ENCODE measurements around the gene ABI2. TPM values are rescaled to one million over a fixed set of nuclear protein-coding genes. Genes with fewer than 3 reads are reported as not detected.

ABI2 gene
- total RNA-seq, 3 donors from 2014 or later (not counting 1 experiment from before 2014, with no cell fraction given), result 20.7 to 23.6 (median 21.0) TPM

GRCh38 chr2:203310688-203311436 is 17.3 kb upstream of the ABI2 start:
- no peaks in the 10 kb centered on the region for H3K9me3 Mint-ChIP-seq
- H3K27me3 ChIP-seq (ENCODE audit: control insufficient read depth, insufficient read depth, low read length), result no peaks in the 10 kb centered on the region
- no peak overlapping the region for H3K27ac ChIP-seq (ENCODE audit: low read length)
- H3K27ac Mint-ChIP-seq, result no peak overlapping the region
- H3K36me3 Mint-ChIP-seq, result no peaks in the 10 kb centered on the region
- H3K4me3 ChIP-seq (ENCODE audit: low read length), result no peak overlapping the region
- 100% methylated on average over 1 of the region's 3 CpGs for WGBS (ENCODE audit: insufficient coverage)
- H3K4me3 Mint-ChIP-seq, result no peak overlapping the region
- TF ChIP-seq CTCF (IDR thresholded peaks at IDR 0.05), result no peak
- ATAC-seq (no peak), DNase-seq (no peak)
- H3K36me3 ChIP-seq (ENCODE audit: control insufficient read depth, insufficient read depth, low read length), result peaks cover 5% of the 10 kb centered on the region
- no peaks in the 10 kb centered on the region for H3K27me3 Mint-ChIP-seq (ENCODE audit: low read depth in 2 of 2)
- H3K4me1 Mint-ChIP-seq, result peaks cover 0 to 11% of the 10 kb centered on the region in 2 donors
- H3K4me1 ChIP-seq (ENCODE audit: control insufficient read depth, insufficient read depth, low read length), result no peaks in the 10 kb centered on the region
- no peaks in the 10 kb centered on the region for H3K9me3 ChIP-seq (ENCODE audit: control insufficient read depth, insufficient read depth, low read length)
- intact Hi-C loops (cut with micrococcal nuclease), result no loop called here

- Histone ChIP-seq H3K9me3 (ENCODE audit: control insufficient read depth, insufficient read depth, low read length) (no peaks in the 10 kb centered on the region), H3K36me3 (ENCODE audit: control insufficient read depth, insufficient read depth, low read length) (no peaks in the 10 kb centered on the region), H3K27me3 (ENCODE audit: control insufficient read depth, insufficient read depth, low read length) (no peaks in the 10 kb centered on the region), H3K4me3 (ENCODE audit: low read length) (no peak overlapping the region), H3K4me1 (ENCODE audit: control insufficient read depth, insufficient read depth, low read length) (peaks cover 15% of the 10 kb centered on the region), H3K27ac (ENCODE audit: low read length) (no peak overlapping the region)
- Mint-ChIP-seq H3K36me3 (no peaks in the 10 kb centered on the region), H3K27me3 (ENCODE audit: low read depth in 2 of 2) (no peaks in the 10 kb centered on the region), H3K9me3 (no peaks in the 10 kb centered on the region), H3K4me3 (peak overlapping the region; percentile 52), H3K27ac (peak overlapping the region in 1 of 2 donors; percentile 18), H3K4me1 (peaks cover 25 to 32% of the 10 kb centered on the region in 2 donors)
- ATAC-seq (no peak), DNase-seq (peak in 1 of 2 donors; percentile 10)
- intact Hi-C loops (cut with micrococcal nuclease), result no loop called here
- no peak for TF ChIP-seq CTCF (IDR thresholded peaks at IDR 0.05)
- WGBS (ENCODE audit: insufficient coverage), result 100% methylated on average over 1 of the region's 1 CpG
Measured at GRCh38 chr2:203326356-203326755, 1.8 kb upstream of the ABI2 start.

GRCh38 chr2:203327582-203327900 is 653 bp upstream of the ABI2 start:
- H3K4me3 Mint-ChIP-seq, result peak overlapping the region; percentile 91
- no peak for TF ChIP-seq CTCF (IDR thresholded peaks at IDR 0.05)
- peak overlapping the region; percentile 78 to 92 for H3K27ac Mint-ChIP-seq
- peak in 1 of 3 donors; percentile 5 for ATAC-seq
- H3K9me3 Mint-ChIP-seq, result no peaks in the 10 kb centered on the region
- H3K27me3 Mint-ChIP-seq (ENCODE audit: low read depth in 2 of 2), result no peaks in the 10 kb centered on the region
- H3K27ac ChIP-seq (ENCODE audit: low read length), result peak overlapping the region; percentile 63
- no peaks in the 10 kb centered on the region for H3K27me3 ChIP-seq (ENCODE audit: control insufficient read depth, insufficient read depth, low read length)
- H3K4me1 Mint-ChIP-seq, result peaks cover 25 to 32% of the 10 kb centered on the region in 2 donors
- H3K4me3 ChIP-seq (ENCODE audit: low read length), result peak overlapping the region; percentile 97
- H3K9me3 ChIP-seq (ENCODE audit: control insufficient read depth, insufficient read depth, low read length), result no peaks in the 10 kb centered on the region
- peaks cover 15% of the 10 kb centered on the region for H3K4me1 ChIP-seq (ENCODE audit: control insufficient read depth, insufficient read depth, low read length)
- no peak for DNase-seq
- H3K36me3 Mint-ChIP-seq, result no peaks in the 10 kb centered on the region
- intact Hi-C loops (cut with micrococcal nuclease), result no loop called here
- WGBS (ENCODE audit: insufficient coverage), result 17% methylated on average over 7 of the region's 7 CpGs
- H3K36me3 ChIP-seq (ENCODE audit: control insufficient read depth, insufficient read depth, low read length), result no peaks in the 10 kb centered on the region

Measured in natural killer cell (primary cell).